ENCODE results near the gene ANKRD13B. TPM values are rescaled to one million over a fixed set of nuclear protein-coding genes. Genes with fewer than 3 reads are reported as not detected.

ANKRD13B gene
- total RNA-seq, 3 donors from 2014 or later (not counting 1 experiment from before 2014, with no cell fraction given), result 2.3 to 6.6 (median 4.0) TPM

DNA sequence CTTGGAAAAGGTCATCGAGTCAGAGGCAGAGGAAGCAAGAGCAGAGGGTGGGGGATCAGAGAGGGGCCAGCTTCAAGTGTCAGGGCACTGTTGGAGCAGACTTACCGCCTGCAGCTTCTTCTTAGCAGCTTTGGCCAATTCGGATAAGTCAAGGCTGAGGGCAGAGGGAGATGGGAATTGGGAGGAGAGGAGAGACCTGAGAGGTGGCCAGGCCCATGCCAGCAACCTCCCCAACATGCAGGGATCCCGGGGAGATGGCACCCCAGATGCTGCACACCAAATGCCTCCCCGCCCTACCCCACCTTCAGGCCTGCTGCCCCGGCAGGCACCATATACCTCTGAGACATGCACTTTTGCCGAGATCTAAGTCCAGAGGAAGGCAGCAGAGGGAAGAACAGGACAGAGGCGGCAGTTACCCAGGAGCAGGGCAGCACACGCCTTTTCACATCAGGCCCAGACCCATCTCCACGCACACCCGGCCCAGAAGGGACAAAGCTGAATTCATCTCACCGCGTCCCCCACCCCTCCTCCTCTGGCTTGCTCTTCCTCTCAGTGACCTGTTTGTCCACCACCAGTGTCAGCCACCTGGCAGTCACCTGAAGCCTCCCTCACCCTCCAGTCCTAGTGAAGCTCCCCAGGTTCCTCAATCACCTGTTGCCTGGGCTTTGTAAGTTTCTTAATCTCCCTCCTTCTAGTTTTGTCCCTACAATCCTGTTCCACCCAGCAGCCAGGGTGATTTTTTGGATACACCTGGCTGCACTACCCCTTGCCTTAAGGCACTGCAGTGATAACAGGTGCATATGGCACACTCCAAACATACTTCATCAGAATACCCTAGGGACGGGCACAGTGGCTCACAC, 14.1 kb upstream of the ANKRD13B start:
- H3K36me3 ChIP-seq (ENCODE audit: control insufficient read depth, insufficient read depth, low read length), result peaks cover 67% of the 10 kb centered on the region
- no peak for DNase-seq
- H3K4me3 ChIP-seq (ENCODE audit: low read length), result no peak overlapping the region
- intact Hi-C loops (cut with micrococcal nuclease), result no loop called here
- TF ChIP-seq CTCF (IDR thresholded peaks at IDR 0.05), result no peak
- ATAC-seq, result no peak
- no peak overlapping the region for H3K27ac ChIP-seq (ENCODE audit: low read length)
- no peaks in the 10 kb centered on the region for H3K27me3 ChIP-seq (ENCODE audit: control insufficient read depth, insufficient read depth, low read length)
- H3K9me3 ChIP-seq (ENCODE audit: control insufficient read depth, insufficient read depth, low read length), result no peaks in the 10 kb centered on the region
- Mint-ChIP-seq H3K27me3 (ENCODE audit: low read depth in 2 of 2) (no peaks in the 10 kb centered on the region), H3K27ac (no peak overlapping the region), H3K36me3 (no peaks in the 10 kb centered on the region), H3K4me3 (no peak overlapping the region), H3K4me1 (peaks cover 9 to 12% of the 10 kb centered on the region in 2 donors), H3K9me3 (no peaks in the 10 kb centered on the region)
- WGBS (ENCODE audit: insufficient coverage), result 96% methylated on average over 14 of the region's 14 CpGs
- H3K4me1 ChIP-seq (ENCODE audit: control insufficient read depth, insufficient read depth, low read length), result peaks cover 8% of the 10 kb centered on the region

DNA sequence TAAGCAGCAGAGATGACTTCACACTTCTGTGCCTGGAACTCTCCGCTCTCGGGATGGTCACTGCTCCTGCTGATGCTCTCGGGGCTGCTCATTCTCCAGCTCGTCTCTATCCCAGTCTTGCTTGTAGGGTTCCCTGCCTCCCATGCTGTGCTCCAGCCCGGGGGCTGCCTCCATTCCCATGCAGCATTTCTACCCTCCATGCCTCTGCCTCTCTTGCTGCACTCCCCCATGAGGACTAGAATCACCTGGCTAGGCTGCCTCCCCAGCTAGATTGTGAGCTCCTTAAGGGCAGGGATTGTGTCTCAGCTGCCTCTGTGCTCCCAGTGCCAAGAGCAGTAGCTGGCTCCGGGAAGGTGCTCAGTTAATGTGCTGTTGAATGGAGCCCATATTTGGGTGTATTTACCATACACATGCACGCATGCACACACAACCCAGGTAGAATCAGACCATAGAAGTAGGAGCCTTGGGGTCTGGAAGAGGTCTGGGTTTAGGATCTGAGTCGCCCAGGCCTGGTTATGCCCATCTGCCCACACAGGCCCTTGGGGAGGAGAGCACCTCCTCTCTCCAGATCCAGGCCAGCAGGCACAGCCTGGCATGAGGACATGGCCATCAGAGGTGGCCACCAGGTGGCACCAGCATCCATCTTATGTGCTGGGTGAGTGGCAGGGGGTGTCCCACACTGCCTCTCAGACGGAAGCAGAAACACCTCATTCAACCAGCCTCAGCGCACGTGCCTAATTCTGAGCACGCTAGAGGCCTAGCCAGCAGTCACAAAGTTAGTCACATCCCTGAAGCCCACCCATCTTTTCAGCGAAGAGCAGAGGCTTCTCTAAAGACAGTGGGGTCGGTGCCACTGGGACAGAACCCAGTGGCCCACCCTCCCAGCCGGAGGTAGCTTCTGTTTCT, 12.8 kb upstream of the ANKRD13B start:
- peaks cover 60% of the 10 kb centered on the region for H3K36me3 ChIP-seq (ENCODE audit: control insufficient read depth, insufficient read depth, low read length)
- H3K27ac ChIP-seq (ENCODE audit: low read length), result peak overlapping the region; percentile 21
- peak overlapping the region; percentile 37 to 52 for H3K27ac Mint-ChIP-seq
- no peaks in the 10 kb centered on the region for H3K9me3 Mint-ChIP-seq
- no peaks in the 10 kb centered on the region for H3K27me3 ChIP-seq (ENCODE audit: control insufficient read depth, insufficient read depth, low read length)
- no peak overlapping the region for H3K4me3 Mint-ChIP-seq
- intact Hi-C loops (cut with micrococcal nuclease), result loop anchor here (1.0 kb wide), 5 partner anchors 9 to 441 kb away; partner anchors contain the start of gene GIT1
- no peaks in the 10 kb centered on the region for H3K27me3 Mint-ChIP-seq (ENCODE audit: low read depth in 2 of 2)
- H3K4me1 Mint-ChIP-seq, result peaks cover 9 to 24% of the 10 kb centered on the region in 2 donors
- H3K4me3 ChIP-seq (ENCODE audit: low read length), result no peak overlapping the region
- H3K4me1 ChIP-seq (ENCODE audit: control insufficient read depth, insufficient read depth, low read length), result peaks cover 17% of the 10 kb centered on the region
- DNase-seq, result peak; percentile 85 to 96
- peak; percentile 97 to 99 (median 99) for ATAC-seq
- peak; percentile 85 for TF ChIP-seq CTCF (IDR thresholded peaks at IDR 0.05)
- 66% methylated on average over 15 of the region's 15 CpGs for WGBS (ENCODE audit: insufficient coverage)
- no peaks in the 10 kb centered on the region for H3K36me3 Mint-ChIP-seq
- no peaks in the 10 kb centered on the region for H3K9me3 ChIP-seq (ENCODE audit: control insufficient read depth, insufficient read depth, low read length)

GRCh38 chr17:29581583-29582253, 11.2 kb upstream of the ANKRD13B start:
- whole genome bisulfite sequencing (ENCODE audit: insufficient coverage), result 95% methylated on average over 19 of the region's 20 CpGs
- H3K36me3 Mint-ChIP-seq, result no peaks in the 10 kb centered on the region
- Histone ChIP-seq H3K4me1 (ENCODE audit: control insufficient read depth, insufficient read depth, low read length) (peaks cover 30% of the 10 kb centered on the region), H3K36me3 (ENCODE audit: control insufficient read depth, insufficient read depth, low read length) (peaks cover 46% of the 10 kb centered on the region), H3K27ac (ENCODE audit: low read length) (no peak overlapping the region), H3K27me3 (ENCODE audit: control insufficient read depth, insufficient read depth, low read length) (no peaks in the 10 kb centered on the region), H3K9me3 (ENCODE audit: control insufficient read depth, insufficient read depth, low read length) (no peaks in the 10 kb centered on the region), H3K4me3 (ENCODE audit: low read length) (no peak overlapping the region)
- DNase-seq (no peak), ATAC-seq (no peak)
- H3K27me3 Mint-ChIP-seq (ENCODE audit: low read depth in 2 of 2), result no peaks in the 10 kb centered on the region
- no peak overlapping the region for H3K27ac Mint-ChIP-seq
- no peaks in the 10 kb centered on the region for H3K9me3 Mint-ChIP-seq
- TF ChIP-seq CTCF (IDR thresholded peaks at IDR 0.05), result no peak
- H3K4me3 Mint-ChIP-seq, result no peak overlapping the region
- peaks cover 9 to 30% of the 10 kb centered on the region in 2 donors for H3K4me1 Mint-ChIP-seq
- intact Hi-C loops (cut with micrococcal nuclease), result no loop called here

All from natural killer cell (primary cell).